ENCODE results near the gene FOXO3. TPM values are rescaled to one million over a fixed set of nuclear protein-coding genes. Genes with fewer than 3 reads are reported as not detected.

FOXO3 gene
- total RNA-seq, 1 donor from 2014 or later = 41.4 TPM

DNA sequence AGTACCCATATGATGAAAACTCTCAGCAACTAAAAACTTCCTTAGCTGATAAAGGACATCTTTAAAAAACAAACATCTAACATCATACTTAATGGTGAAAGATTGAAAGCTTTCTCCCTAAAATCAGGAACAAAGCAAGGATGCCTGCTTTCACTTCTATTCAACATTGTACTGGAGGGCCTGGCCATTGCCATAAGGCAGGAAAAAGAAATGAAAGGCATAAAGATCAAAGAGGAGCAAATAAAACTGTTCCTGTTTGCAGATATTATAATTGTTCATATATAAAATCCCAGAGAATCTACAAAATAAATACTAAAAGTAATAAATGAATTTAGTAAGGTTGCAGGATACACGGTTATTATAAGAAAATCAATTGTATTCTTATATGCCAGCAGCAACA, 162.9 kb downstream of the FOXO3 start:
- Histone ChIP-seq H3K4me3 (ENCODE audit: low read depth, low read length) (no peak overlapping the region), H3K36me3 (ENCODE audit: control insufficient read depth, insufficient read depth, low read length) (no peaks in the 10 kb centered on the region), H3K27me3 (ENCODE audit: control insufficient read depth, insufficient read depth, low read length) (no peaks in the 10 kb centered on the region)
- TF ChIP-seq, protein P1, sequence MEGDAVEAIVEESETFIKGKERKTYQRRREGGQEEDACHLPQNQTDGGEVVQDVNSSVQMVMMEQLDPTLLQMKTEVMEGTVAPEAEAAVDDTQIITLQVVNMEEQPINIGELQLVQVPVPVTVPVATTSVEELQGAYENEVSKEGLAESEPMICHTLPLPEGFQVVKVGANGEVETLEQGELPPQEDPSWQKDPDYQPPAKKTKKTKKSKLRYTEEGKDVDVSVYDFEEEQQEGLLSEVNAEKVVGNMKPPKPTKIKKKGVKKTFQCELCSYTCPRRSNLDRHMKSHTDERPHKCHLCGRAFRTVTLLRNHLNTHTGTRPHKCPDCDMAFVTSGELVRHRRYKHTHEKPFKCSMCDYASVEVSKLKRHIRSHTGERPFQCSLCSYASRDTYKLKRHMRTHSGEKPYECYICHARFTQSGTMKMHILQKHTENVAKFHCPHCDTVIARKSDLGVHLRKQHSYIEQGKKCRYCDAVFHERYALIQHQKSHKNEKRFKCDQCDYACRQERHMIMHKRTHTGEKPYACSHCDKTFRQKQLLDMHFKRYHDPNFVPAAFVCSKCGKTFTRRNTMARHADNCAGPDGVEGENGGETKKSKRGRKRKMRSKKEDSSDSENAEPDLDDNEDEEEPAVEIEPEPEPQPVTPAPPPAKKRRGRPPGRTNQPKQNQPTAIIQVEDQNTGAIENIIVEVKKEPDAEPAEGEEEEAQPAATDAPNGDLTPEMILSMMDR (IDR thresholded peaks at IDR 0.05; ENCODE audit: insufficient read depth, low read length, poor library complexity, severe bottlenecking) = no peak
- no peak for DNase-seq (ENCODE audit: low read depth)

DNA sequence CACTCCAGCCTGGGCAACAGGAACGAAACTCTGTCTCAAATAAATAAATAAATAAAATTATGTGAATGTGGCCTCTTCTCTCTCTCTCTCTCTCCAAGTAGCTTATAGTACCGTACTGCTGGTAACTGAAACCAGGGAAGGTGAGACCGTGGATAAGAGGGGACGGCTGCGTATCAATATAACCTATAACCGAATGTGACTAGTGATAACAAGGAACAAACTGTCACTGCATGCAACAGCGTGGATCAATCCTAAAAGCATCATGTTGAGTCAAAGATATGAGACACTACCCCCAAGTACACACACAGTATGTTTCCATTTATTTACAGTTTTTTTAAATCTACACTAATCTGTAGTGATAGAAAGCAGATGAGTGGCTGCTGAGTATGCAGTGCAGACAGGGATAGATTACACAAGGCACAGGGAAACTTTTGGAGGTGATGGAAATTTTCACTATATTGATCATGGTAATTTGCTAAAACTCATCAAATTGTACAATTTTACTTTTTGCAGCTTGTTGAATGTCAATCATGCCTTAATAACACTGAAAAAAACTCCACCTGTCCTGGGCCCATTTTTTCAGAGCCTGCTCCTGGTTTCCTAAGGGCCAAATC, 166.1 kb downstream of the FOXO3 start:
- no peak for DNase-seq (ENCODE audit: low read depth)
- Histone ChIP-seq H3K36me3 (ENCODE audit: control insufficient read depth, insufficient read depth, low read length) (no peaks in the 10 kb centered on the region), H3K27me3 (ENCODE audit: control insufficient read depth, insufficient read depth, low read length) (no peaks in the 10 kb centered on the region), H3K4me3 (ENCODE audit: low read depth, low read length) (no peak overlapping the region)
- TF ChIP-seq, protein P1 (IDR thresholded peaks at IDR 0.05; ENCODE audit: insufficient read depth, low read length, poor library complexity, severe bottlenecking) = no peak

DNA sequence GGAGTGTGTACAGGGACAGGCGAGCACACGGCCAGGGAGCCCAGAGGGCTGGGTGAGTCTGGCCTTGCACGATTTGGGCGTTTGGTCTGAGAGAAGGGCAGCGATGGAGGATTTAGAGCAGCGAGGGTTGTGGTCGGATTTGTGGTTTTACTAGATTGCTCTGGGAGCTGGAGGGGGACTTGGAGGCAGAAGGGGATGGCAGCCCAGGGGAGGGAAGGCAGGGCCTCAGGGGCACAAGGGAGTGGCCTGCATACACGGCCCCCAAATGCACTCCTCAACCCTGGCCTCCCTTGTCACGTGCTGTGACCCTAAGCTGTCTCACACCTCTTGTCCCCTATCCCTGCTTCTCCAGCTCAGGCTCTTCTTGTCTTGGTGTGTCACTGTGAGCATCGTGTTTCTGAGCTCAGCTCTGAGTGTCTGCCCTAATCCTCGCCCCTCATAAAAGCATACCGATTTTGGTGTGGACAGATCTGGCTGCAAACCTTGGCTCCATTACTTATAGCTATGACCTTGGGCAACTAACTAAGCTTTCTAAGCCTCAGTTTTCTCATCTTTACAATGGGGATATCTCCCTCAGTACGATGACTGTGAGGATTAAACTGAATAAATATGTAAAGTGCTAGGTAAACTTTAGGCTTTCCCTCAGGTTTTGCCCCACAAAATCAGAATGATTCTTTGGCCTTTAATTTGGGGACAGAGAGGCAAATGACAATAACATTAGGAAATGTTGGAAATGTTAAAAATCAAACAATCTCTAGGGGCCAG, 167.4 kb downstream of the FOXO3 start:
- no peaks in the 10 kb centered on the region for H3K36me3 ChIP-seq (ENCODE audit: control insufficient read depth, insufficient read depth, low read length)
- DNase-seq (ENCODE audit: low read depth) = no peak
- H3K4me3 ChIP-seq (ENCODE audit: low read depth, low read length) = no peak overlapping the region
- no peaks in the 10 kb centered on the region for H3K27me3 ChIP-seq (ENCODE audit: control insufficient read depth, insufficient read depth, low read length)
- TF ChIP-seq, protein P1 (IDR thresholded peaks at IDR 0.05; ENCODE audit: insufficient read depth, low read length, poor library complexity, severe bottlenecking) = no peak

DNA sequence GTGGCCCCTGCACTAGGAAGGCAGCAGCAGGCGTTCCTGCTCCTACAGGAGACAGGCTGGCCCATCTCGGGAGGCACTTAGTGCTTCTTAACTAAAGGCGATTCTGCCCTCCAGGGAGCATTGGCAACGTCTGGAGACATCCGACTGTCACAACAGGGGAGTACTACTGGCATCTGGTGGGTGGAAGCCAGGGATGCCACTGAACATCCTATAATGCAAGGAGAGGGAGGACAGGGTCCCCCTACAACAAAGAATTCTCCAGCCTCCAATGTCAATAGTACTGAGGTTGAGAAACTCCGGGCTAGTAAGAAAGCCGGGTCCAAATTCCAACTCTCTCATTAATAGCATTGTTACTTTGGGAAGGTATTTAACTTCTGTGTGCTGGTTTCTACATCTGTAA, 168.1 kb downstream of the FOXO3 start:
- no peak for DNase-seq (ENCODE audit: low read depth)
- Histone ChIP-seq H3K27me3 (ENCODE audit: control insufficient read depth, insufficient read depth, low read length) (no peaks in the 10 kb centered on the region), H3K36me3 (ENCODE audit: control insufficient read depth, insufficient read depth, low read length) (no peaks in the 10 kb centered on the region), H3K4me3 (ENCODE audit: low read depth, low read length) (no peak overlapping the region)
- TF ChIP-seq, protein P1 (IDR thresholded peaks at IDR 0.05; ENCODE audit: insufficient read depth, low read length, poor library complexity, severe bottlenecking) = no peak

DNA sequence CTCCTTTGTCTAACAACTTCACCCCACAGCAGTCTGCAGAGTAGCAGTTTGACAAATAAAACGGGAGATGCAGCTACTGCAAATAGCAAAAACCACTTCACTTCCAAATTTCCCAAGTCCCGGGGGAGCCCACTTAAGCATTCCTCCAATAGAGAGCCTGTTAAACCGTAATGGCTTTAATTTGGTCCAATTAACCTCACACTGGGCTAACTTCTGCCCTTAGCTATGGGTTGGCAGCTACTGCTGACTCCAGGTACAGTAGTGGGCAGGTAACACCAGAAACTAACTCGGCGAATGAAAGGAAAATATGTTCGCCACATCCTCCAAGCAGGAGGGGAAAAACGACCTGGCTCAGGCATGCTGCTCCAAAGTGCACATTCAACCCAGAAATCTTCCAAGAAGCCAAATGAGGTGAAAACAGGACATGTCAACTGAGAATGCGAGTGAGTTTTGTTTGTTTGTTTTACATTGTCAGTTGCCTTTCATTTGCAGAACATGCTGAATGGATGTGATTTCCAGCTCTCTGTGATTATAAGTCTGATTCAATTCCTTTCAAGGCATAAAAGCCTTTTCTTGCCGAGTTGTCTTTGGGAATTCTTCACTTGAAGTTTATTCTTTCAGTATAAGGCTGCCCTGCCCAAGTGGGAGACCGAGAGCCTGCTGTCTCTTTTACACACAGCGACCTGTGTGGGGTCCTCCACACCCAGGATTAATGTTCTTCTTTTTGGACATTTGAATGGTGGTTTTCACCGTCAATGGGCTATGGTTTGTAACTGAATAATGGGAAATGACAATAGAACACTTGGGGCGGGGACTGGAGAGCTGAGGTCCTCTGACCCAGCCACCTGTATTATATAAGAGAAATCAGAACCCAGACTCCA, 170.2 kb downstream of the FOXO3 start:
- Histone ChIP-seq H3K4me3 (ENCODE audit: low read depth, low read length) (no peak overlapping the region), H3K27me3 (ENCODE audit: control insufficient read depth, insufficient read depth, low read length) (no peaks in the 10 kb centered on the region), H3K36me3 (ENCODE audit: control insufficient read depth, insufficient read depth, low read length) (no peaks in the 10 kb centered on the region)
- no peak for DNase-seq (ENCODE audit: low read depth)
- TF ChIP-seq, protein P1 (IDR thresholded peaks at IDR 0.05; ENCODE audit: insufficient read depth, low read length, poor library complexity, severe bottlenecking) = no peak
